GM12878 (cell line): ENCODE results near the gene PLEKHA1. TPM values are rescaled to one million over a fixed set of nuclear protein-coding genes. Genes with fewer than 3 reads are reported as not detected.

ENCODE experiments used
- ATAC-seq: fragments of 200-7000 bp; cut with Tn5 transposase; 3 replicates; pipeline ENCODE4 v1.9.1; 2020; ENCODE audit warnings: mild to moderate bottlenecking, moderate library complexity
- BruUV-seq: library from RNA; stranded (reverse); fragments of 400-500 nt; replicated peaks from 2 replicates; lab custom pipeline; 2021; lab: Mats Ljungman, UMichigan
- CTCF ChIA-PET: fragments of 300-600 bp; sonication (Branson Sonifier 250); formaldehyde crosslinking; extraction: SDS; loops from one replicate; lab custom pipeline; 2021; ENCODE audit warnings: inconsistent platforms; lab: Yijun Ruan, JAX
- POLR2A ChIA-PET: fragments of 350-600 bp; formaldehyde crosslinking; extraction: SDS; loops from one replicate; lab custom pipeline; 2021; ENCODE audit warnings: inconsistent platforms; lab: Charles Lee
- RAD21 ChIA-PET: fragments of 300-600 bp; sonication (Branson Sonifier 250); formaldehyde crosslinking; loops from one replicate; lab custom pipeline; 2023; ENCODE audit warnings: antibody characterized with exemption; ENCODE audit not compliant: unreplicated experiment; lab: Charles Lee
- SMC1A ChIA-PET: fragments of 300-600 bp; sonication (Branson Sonifier 250); formaldehyde crosslinking; loops from one replicate; lab custom pipeline; 2023; ENCODE audit not compliant: unreplicated experiment, uncharacterized antibody; lab: Charles Lee
- DNase-seq: peaks from one replicate; pipeline ENCODE4 v3.0.0-alpha.2; 2011; ENCODE audit warnings: low read depth, low spot score
- FAIRE-seq: peaks from 3 replicates; lab custom pipeline; 2011; peaks lifted over from hg19 to GRCh38; lab: Jason Lieb, UNC
- H2AFZ ChIP-seq: 2 replicates; pipeline ENCODE4 v1.6.0; 2011; ENCODE audit warnings: low read depth, low read length, control low read depth; ENCODE audit not compliant: control insufficient read depth
- H3K27ac ChIP-seq: 2 replicates; pipeline ENCODE4 v1.5.1; 2011; ENCODE audit warnings: control low read depth; ENCODE audit not compliant: control insufficient read depth, insufficient read depth
- H3K27me3 ChIP-seq, 2 experiments: replicated peaks in 1 of 2; 2 replicates each; pipeline versions ENCODE4 v1.6.0 to v1.6.1; 2011; ENCODE audit warnings: low read length in 1 of 2; ENCODE audit not compliant: control insufficient read depth in 2 of 2, insufficient read depth in 2 of 2
- H3K36me3 ChIP-seq, 2 experiments: 2 replicates each; pipeline ENCODE4 v1.5.1; 2011; ENCODE audit warnings: low read length in 1 of 2; ENCODE audit not compliant: control insufficient read depth in 2 of 2, insufficient read depth in 2 of 2
- H3K4me1 ChIP-seq: 2 replicates; pipeline ENCODE4 v1.6.1; 2011; ENCODE audit warnings: mild to moderate bottlenecking, low read length, moderate library complexity, mixed read lengths; ENCODE audit not compliant: control insufficient read depth, insufficient read depth
- H3K4me2 ChIP-seq: 2 replicates; pipeline ENCODE4 v1.6.0; 2011; ENCODE audit warnings: control low read depth; ENCODE audit not compliant: control insufficient read depth, insufficient read depth
- H3K4me3 ChIP-seq: fragments of 200-600 bp; sonication (generic); 2 replicates; pipeline ENCODE4 v1.5.1; 2016
- H3K79me2 ChIP-seq: 2 replicates; pipeline ENCODE4 v1.6.0; 2011; ENCODE audit warnings: low read length; ENCODE audit not compliant: control insufficient read depth, insufficient read depth
- H3K9ac ChIP-seq: 2 replicates; pipeline ENCODE4 v1.8.0; 2011; ENCODE audit warnings: low read length, control low read depth, mixed read lengths; ENCODE audit not compliant: control insufficient read depth, insufficient read depth
- H3K9me3 ChIP-seq: replicated peaks from 3 replicates; pipeline ENCODE4 v1.5.1; 2011; ENCODE audit warnings: mild to moderate bottlenecking, low read length; ENCODE audit not compliant: control insufficient read depth, insufficient read depth
- H4K20me1 ChIP-seq: 2 replicates; pipeline ENCODE4 v1.6.0; 2011; ENCODE audit not compliant: control insufficient read depth, insufficient read depth
- FOS ChIP-seq: IDR thresholded peaks from 3 replicates; pipeline ENCODE4 v1.6.1; 2011; ENCODE audit warnings: borderline replicate concordance; ENCODE audit not compliant: insufficient read length; ENCODE audit errors: extremely low read depth
- RELB ChIP-seq: fragments of 450-650 bp; IDR thresholded peaks from 2 replicates; pipeline ENCODE4 v1.6.1; 2017; ENCODE audit warnings: low read depth, mild to moderate bottlenecking, moderate library complexity
- STAT1 ChIP-seq: fragments of 450-650 bp; conservative IDR thresholded peaks from 2 replicates; pipeline ENCODE4 v1.6.1; 2014; ENCODE audit warnings: antibody characterized with exemption, mild to moderate bottlenecking
- YY1 ChIP-seq: IDR thresholded peaks from 2 replicates; pipeline ENCODE4 v1.6.1; 2011; ENCODE audit warnings: low read depth, mild to moderate bottlenecking, low read length
- WGBS: methylation state at CpG from one replicate; pipeline ENCODE4 v1.1.6; 2016; ENCODE audit warnings: low lambda C conversion rate; ENCODE audit not compliant: insufficient replicate concordance, insufficient coverage; ENCODE audit errors: missing lambda C conversion rate; 5-methylcytosine and 5-hydroxymethylcytosine counted together
- in situ Hi-C: fragments of 300-500 bp; cut with MboI; formaldehyde crosslinking; loops from 9 replicates; pipeline ENCODE4 v1.14.3; 2018; ENCODE audit warnings: mixed read lengths
- intact Hi-C: fragments of 100-400 bp; cut with micrococcal nuclease; formaldehyde crosslinking; loops from one replicate; pipeline ENCODE4 v1.14.2; 2022; ENCODE audit not compliant: unreplicated experiment
- polyA plus RNA-seq, 11 experiments: library from polyadenylated mRNA; depleted of rRNA in 4 of 11; unstranded in 6 of 11; stranded (reverse) in 5 of 11; fragments of >200 nt; fragmentation: Nextera tagmentation in 4 of 11; fragmentation: Illumina TruSeq in 1 of 11; extraction: Ambion mirVana in 4 of 11; extraction: Trizol in 1 of 11; gene quantifications; 1 replicate in 1 of 11; 2 replicates in 10 of 11; pipeline versions ENCODE4 v1.2.1 to v1.2.3, GENCODE V29; 2011 to 2016; ENCODE audit warnings: inconsistent platforms in 2 of 11, missing spikeins in 2 of 11, low read depth in 1 of 11
- total RNA-seq, 4 experiments: library from RNA; depleted of rRNA in 3 of 4; stranded (reverse); fragments of >200 nt in 3 of 4; fragmentation: Illumina TruSeq in 1 of 4; extraction: Trizol in 1 of 4; gene quantifications; 2 replicates each; pipeline versions ENCODE4 v1.2.1 to v1.2.3, GENCODE V29; 2013 to 2021
- TF ChIP-seq, protein P1 (sequence below), 3 experiments: IDR thresholded peaks in 2 of 3; conservative IDR thresholded peaks in 1 of 3; 2 replicates each; pipeline ENCODE4 v1.5.1; 2011; ENCODE audit warnings: low read depth in 3 of 3, low read length in 3 of 3, mild to moderate bottlenecking in 3 of 3, control low read depth in 2 of 3, moderate library complexity in 2 of 3, inconsistent platforms in 1 of 3, mixed read lengths in 1 of 3; ENCODE audit not compliant: control insufficient read depth in 2 of 3, insufficient read depth in 1 of 3; ENCODE audit errors: extremely low read depth in 1 of 3
- TF ChIP-seq, protein P2 (sequence below): IDR thresholded peaks from 2 replicates; pipeline ENCODE4 v1.6.1; 2011; ENCODE audit warnings: borderline replicate concordance, low read depth, mild to moderate bottlenecking, moderate library complexity, low read length; ENCODE audit not compliant: insufficient read depth, poor library complexity, severe bottlenecking

Gene PLEKHA1
- total and polyA plus RNA-seq, 10 of the 15 experiments (the other 5 are each of a cell fraction or from before 2014, with no cell fraction given), result 0.15 to 6.0 (median 0.32) TPM

- 23% methylated on average over 7 of the region's 7 CpGs for WGBS
- intact Hi-C loops, result no loop called here
- POLR2A ChIA-PET, result no interaction called here
- Histone ChIP-seq H3K9me3 (no peaks in the 10 kb centered on the region), H3K9ac (no peak overlapping the region), H4K20me1 (no peaks in the 10 kb centered on the region), H3K4me3 (no peak overlapping the region), H2AFZ (no peak overlapping the region), H3K4me2 (no peak overlapping the region), H3K36me3 (no peaks in the 10 kb centered on the region), H3K4me1 (no peaks in the 10 kb centered on the region), H3K27ac (no peak overlapping the region), H3K27me3 (no peaks in the 10 kb centered on the region), H3K79me2 (no peaks in the 10 kb centered on the region)
- BruUV-seq, result no TSS peak
- FAIRE-seq, result no peak
- no peak for DNase-seq
- SMC1A ChIA-PET, result interaction anchor here (0.9 to 1.2 kb wide), 2 partner anchors 9 to 706 kb away, joined by 3 read pairs; no protein-coding TSS in a partner anchor
- in situ Hi-C loops, result no loop called here
- RAD21 ChIA-PET, result interaction anchor here (1.3 kb wide), 1 partner anchor 143 kb away, joined by 5 read pairs; no protein-coding TSS in a partner anchor
- CTCF ChIA-PET, result interaction anchor here (0.9 to 1.3 kb wide), 2 partner anchors 124 to 174 kb away, joined by 3 read pairs; no protein-coding TSS in a partner anchor
- TF ChIP-seq FOS, result no peak
- TF ChIP-seq STAT1, result no peak
- TF ChIP-seq, protein P1, sequence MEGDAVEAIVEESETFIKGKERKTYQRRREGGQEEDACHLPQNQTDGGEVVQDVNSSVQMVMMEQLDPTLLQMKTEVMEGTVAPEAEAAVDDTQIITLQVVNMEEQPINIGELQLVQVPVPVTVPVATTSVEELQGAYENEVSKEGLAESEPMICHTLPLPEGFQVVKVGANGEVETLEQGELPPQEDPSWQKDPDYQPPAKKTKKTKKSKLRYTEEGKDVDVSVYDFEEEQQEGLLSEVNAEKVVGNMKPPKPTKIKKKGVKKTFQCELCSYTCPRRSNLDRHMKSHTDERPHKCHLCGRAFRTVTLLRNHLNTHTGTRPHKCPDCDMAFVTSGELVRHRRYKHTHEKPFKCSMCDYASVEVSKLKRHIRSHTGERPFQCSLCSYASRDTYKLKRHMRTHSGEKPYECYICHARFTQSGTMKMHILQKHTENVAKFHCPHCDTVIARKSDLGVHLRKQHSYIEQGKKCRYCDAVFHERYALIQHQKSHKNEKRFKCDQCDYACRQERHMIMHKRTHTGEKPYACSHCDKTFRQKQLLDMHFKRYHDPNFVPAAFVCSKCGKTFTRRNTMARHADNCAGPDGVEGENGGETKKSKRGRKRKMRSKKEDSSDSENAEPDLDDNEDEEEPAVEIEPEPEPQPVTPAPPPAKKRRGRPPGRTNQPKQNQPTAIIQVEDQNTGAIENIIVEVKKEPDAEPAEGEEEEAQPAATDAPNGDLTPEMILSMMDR (IDR thresholded peaks at IDR 0.05 in 2 of 3, conservative IDR thresholded peaks at IDR 0.05 in 1 of 3; ENCODE audit: control insufficient read depth in 2 of 3, extremely low read depth in 1 of 3, insufficient read depth in 1 of 3, low read depth in 3 of 3, low read length in 3 of 3), result no peak
- TF ChIP-seq, protein P2, sequence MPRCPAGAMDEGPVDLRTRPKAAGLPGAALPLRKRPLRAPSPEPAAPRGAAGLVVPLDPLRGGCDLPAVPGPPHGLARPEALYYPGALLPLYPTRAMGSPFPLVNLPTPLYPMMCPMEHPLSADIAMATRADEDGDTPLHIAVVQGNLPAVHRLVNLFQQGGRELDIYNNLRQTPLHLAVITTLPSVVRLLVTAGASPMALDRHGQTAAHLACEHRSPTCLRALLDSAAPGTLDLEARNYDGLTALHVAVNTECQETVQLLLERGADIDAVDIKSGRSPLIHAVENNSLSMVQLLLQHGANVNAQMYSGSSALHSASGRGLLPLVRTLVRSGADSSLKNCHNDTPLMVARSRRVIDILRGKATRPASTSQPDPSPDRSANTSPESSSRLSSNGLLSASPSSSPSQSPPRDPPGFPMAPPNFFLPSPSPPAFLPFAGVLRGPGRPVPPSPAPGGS, result no peak
- no peak for TF ChIP-seq RELB
- TF ChIP-seq YY1, result no peak
- ATAC-seq, result no peak
Observed at GRCh38 chr10:122441961-122442360, 67.5 kb downstream of the PLEKHA1 start.
